Vagina (tissue), 2 donors: Measurements from ENCODE around the gene RGS3.

Source experiments
- CTCF ChIP-seq, 3 experiments: fragments of 450-650 bp in 2 of 3; fragments of 200-600 bp in 1 of 3; sonication (generic) in 1 of 3; IDR thresholded peaks; one replicate each; pipeline ENCODE4 v1.5.1; 2017 to 2019; ENCODE audit warnings: antibody characterized with exemption in 3 of 3, mild to moderate bottlenecking in 2 of 3, moderate library complexity in 2 of 3
- POLR2A ChIP-seq, 2 donors: fragments of 450-650 bp; IDR thresholded peaks; one replicate each; pipeline ENCODE4 v1.6.1; 2017; ENCODE audit warnings: antibody characterized with exemption in 2 of 2, mild to moderate bottlenecking in 2 of 2, moderate library complexity in 2 of 2
- POLR2AphosphoS5 ChIP-seq, 2 donors: sonication (generic); formaldehyde crosslinking; IDR thresholded peaks; one replicate each; pipeline ENCODE4 v1.9.0; 2017; ENCODE audit warnings: antibody characterized with exemption in 2 of 2, mild to moderate bottlenecking in 2 of 2, low read depth in 1 of 2; ENCODE audit not compliant: insufficient read depth in 1 of 2

GRCh38 chr9:113645227-113645977, 181.9 kb downstream of the RGS3 start:
- no peak for TF ChIP-seq CTCF (IDR thresholded peaks at IDR 0.05)
- no peak for TF ChIP-seq POLR2AphosphoS5 (IDR thresholded peaks at IDR 0.05; ENCODE audit: insufficient read depth in 1 of 2, low read depth in 1 of 2)
- TF ChIP-seq POLR2A (IDR thresholded peaks at IDR 0.05), result no peak
